Endothelial cell of umbilical vein (primary cell): ENCODE data around the gene PTPRD. TPM values are rescaled to one million over a fixed set of nuclear protein-coding genes. Genes with fewer than 3 reads are reported as not detected.

Experiments used
- BruUV-seq: library from RNA; stranded (reverse); fragments of 400-500 nt; replicated peaks from 2 replicates; lab custom pipeline; 2021; lab: Mats Ljungman, UMichigan
- CTCF ChIA-PET: fragments of 300-600, 350-600 bp; sonication (Branson Sonifier 250); formaldehyde crosslinking; loops from one replicate; lab custom pipeline; 2021; ENCODE audit warnings: antibody characterized with exemption, inconsistent platforms; lab: Charles Lee
- POLR2A ChIA-PET: fragments of 300-600, 350-600 bp; sonication (Branson Sonifier 250); formaldehyde crosslinking; loops from one replicate; lab custom pipeline; 2021; ENCODE audit warnings: antibody characterized with exemption, inconsistent platforms; lab: Charles Lee
- DNase-seq: peaks from one replicate; pipeline ENCODE4 v3.0.0-alpha.2; 2011; ENCODE audit warnings: low read depth, low spot score
- FAIRE-seq: peaks from 2 replicates; lab custom pipeline; 2011; peaks lifted over from hg19 to GRCh38; lab: Jason Lieb, UNC
- H2AFZ ChIP-seq: 2 replicates; pipeline ENCODE4 v1.6.0; 2012; ENCODE audit warnings: low read depth, low read length, control low read depth, inconsistent platforms
- H3K27ac ChIP-seq: 2 replicates; pipeline ENCODE4 v1.5.1; 2011; ENCODE audit warnings: low read depth, mild to moderate bottlenecking, control low read depth, low read length, moderate library complexity; ENCODE audit not compliant: insufficient read depth
- H3K27me3 ChIP-seq, 2 experiments: 2 replicates each; pipeline versions ENCODE4 v1.6.0 to v1.6.1; 2011; ENCODE audit warnings: low read length in 2 of 2, mixed read lengths in 1 of 2; ENCODE audit not compliant: control insufficient read depth in 2 of 2, insufficient read depth in 2 of 2
- H3K36me3 ChIP-seq, 2 experiments: 2 replicates in 1 of 2; 3 replicates in 1 of 2; pipeline ENCODE4 v1.5.1; 2011; ENCODE audit warnings: low read length in 2 of 2, mild to moderate bottlenecking in 1 of 2, moderate library complexity in 1 of 2; ENCODE audit not compliant: control insufficient read depth in 2 of 2, insufficient read depth in 2 of 2; ENCODE audit errors: extremely low read depth in 1 of 2
- H3K4me1 ChIP-seq: 3 replicates; pipeline ENCODE4 v1.5.1; 2011; ENCODE audit warnings: mild to moderate bottlenecking, low read length; ENCODE audit not compliant: control insufficient read depth, insufficient read depth; ENCODE audit errors: extremely low read depth
- H3K4me2 ChIP-seq: 2 replicates; pipeline ENCODE4 v1.6.1; 2011; ENCODE audit warnings: low read length, control low read depth, mixed read lengths; ENCODE audit not compliant: insufficient read depth
- H3K4me3 ChIP-seq, 3 experiments: fragments of 200-600 bp in 1 of 3; sonication (generic), shearing (Covaris generic) in 1 of 3; replicated peaks in 1 of 3; 2 replicates each; pipeline ENCODE4 v1.5.1; 2011 to 2016; ENCODE audit warnings: control low read depth in 3 of 3, low read length in 3 of 3, mild to moderate bottlenecking in 2 of 3, inconsistent platforms in 1 of 3, low read depth in 1 of 3, moderate library complexity in 1 of 3; ENCODE audit not compliant: insufficient read depth in 1 of 3
- H3K79me2 ChIP-seq: 2 replicates; pipeline ENCODE4 v1.6.0; 2012; ENCODE audit warnings: low read length, inconsistent platforms; ENCODE audit not compliant: control insufficient read depth, insufficient read depth
- H3K9ac ChIP-seq: replicated peaks from 2 replicates; pipeline ENCODE3; 2011; ENCODE audit warnings: low read length, control low read depth; ENCODE audit not compliant: insufficient read depth; ENCODE audit errors: extremely low read depth
- H3K9me1 ChIP-seq: replicated peaks from 3 replicates; pipeline ENCODE4 v1.6.0; 2011; ENCODE audit warnings: mild to moderate bottlenecking, low read length; ENCODE audit not compliant: control insufficient read depth, insufficient read depth; ENCODE audit errors: extremely low read depth
- H3K9me3 ChIP-seq: replicated peaks from 2 replicates; pipeline ENCODE4 v1.5.1; 2012; ENCODE audit warnings: low read length, inconsistent platforms; ENCODE audit not compliant: control insufficient read depth, insufficient read depth
- H4K20me1 ChIP-seq: replicated peaks from 2 replicates; pipeline ENCODE3; 2011; ENCODE audit warnings: mild to moderate bottlenecking, low read length; ENCODE audit not compliant: control insufficient read depth, insufficient read depth; ENCODE audit errors: extremely low read depth
- EZH2 ChIP-seq: IDR thresholded peaks from 2 replicates; pipeline ENCODE4 v1.6.1; 2012; ENCODE audit warnings: borderline replicate concordance, low read depth, mild to moderate bottlenecking, moderate library complexity, low read length, inconsistent platforms; ENCODE audit not compliant: severe bottlenecking
- FOS ChIP-seq: IDR thresholded peaks from 2 replicates; pipeline ENCODE4 v1.6.1; 2011; ENCODE audit warnings: mild to moderate bottlenecking, low read length, moderate library complexity, borderline replicate concordance; ENCODE audit not compliant: insufficient read depth
- GATA2 ChIP-seq: IDR thresholded peaks from 2 replicates; pipeline ENCODE4 v1.7.0; 2011; ENCODE audit warnings: low read depth, mild to moderate bottlenecking, moderate library complexity, mixed read lengths, low read length; ENCODE audit not compliant: insufficient read length, insufficient read depth
- JUN ChIP-seq: IDR thresholded peaks from 2 replicates; pipeline ENCODE4 v1.6.1; 2011; ENCODE audit warnings: borderline replicate concordance, low read depth; ENCODE audit not compliant: insufficient read length, insufficient read depth
- MYC ChIP-seq: IDR thresholded peaks from one replicate; pipeline ENCODE4 v1.6.1; 2011; ENCODE audit warnings: mild to moderate bottlenecking, low read depth, low read length
- POLR2A ChIP-seq: IDR thresholded peaks from 2 replicates; pipeline ENCODE4 v1.6.1; 2012; ENCODE audit warnings: low read depth, mild to moderate bottlenecking, control low read depth, low read length
- POLR2AphosphoS5 ChIP-seq: IDR thresholded peaks from 2 replicates; pipeline ENCODE4 v1.6.1; 2012; ENCODE audit warnings: low read depth, mild to moderate bottlenecking, control low read depth, low read length, moderate library complexity; ENCODE audit not compliant: insufficient read depth
- dilution Hi-C: fragments of 300-500 bp; cut with MboI; formaldehyde crosslinking; loops from one replicate; pipeline ENCODE4 v1.15.0; 2019; ENCODE audit warnings: low sequenced_read_pairs; ENCODE audit not compliant: extremely low pct_ligation_motif_present
- intact Hi-C: fragments of 100-400 bp; cut with micrococcal nuclease; formaldehyde crosslinking; loops from one replicate; pipeline ENCODE4 v1.10.0; 2022
- polyA plus RNA-seq, 4 experiments: library from polyadenylated mRNA; depleted of rRNA in 3 of 4; stranded (reverse) in 3 of 4; unstranded in 1 of 4; fragments of >200 nt; gene quantifications; 2 replicates each; pipeline versions ENCODE4 v1.2.1 to v1.2.3, GENCODE V29; 2011 to 2012; ENCODE audit warnings: missing spikeins in 1 of 4
- total RNA-seq: library from RNA; stranded (reverse); gene quantifications from 2 replicates; pipeline ENCODE4 v1.2.3, GENCODE V29; 2021
- TF ChIP-seq, protein P1 (sequence below), 2 donors: IDR thresholded peaks; 1 replicate in 1 of 2; 2 replicates in 1 of 2; pipeline ENCODE4 v1.5.1; 2011; ENCODE audit warnings: low read length in 2 of 2, mild to moderate bottlenecking in 2 of 2, moderate library complexity in 2 of 2, control low read depth in 1 of 2, inconsistent platforms in 1 of 2, low read depth in 1 of 2; ENCODE audit not compliant: insufficient read depth in 1 of 2; ENCODE audit errors: extremely low read depth in 1 of 2
- TF ChIP-seq, protein P2 (sequence below): IDR thresholded peaks from 2 replicates; pipeline ENCODE4 v1.6.1; 2011; ENCODE audit not compliant: insufficient read depth, insufficient read length

Gene PTPRD
- total and polyA plus RNA-seq, 2 donors (not counting 3 experiments of a cell fraction or from before 2014, with no cell fraction given) = 5.5 to 5.7 TPM

GRCh38 chr9:9560382-9561035, 1052.3 kb downstream of the PTPRD start:
- Histone ChIP-seq H2AFZ (no peak overlapping the region), H3K4me1 (no peaks in the 10 kb centered on the region), H3K27ac (no peak overlapping the region), H3K9ac (no peak overlapping the region), H3K9me1 (no peaks in the 10 kb centered on the region), H3K79me2 (no peaks in the 10 kb centered on the region), H4K20me1 (no peaks in the 10 kb centered on the region), H3K36me3 (no peaks in the 10 kb centered on the region), H3K4me3 (no peak overlapping the region), H3K4me2 (no peak overlapping the region), H3K27me3 (no peaks in the 10 kb centered on the region), H3K9me3 (no peaks in the 10 kb centered on the region)
- no TSS peak for BruUV-seq
- dilution Hi-C loops (no loop called here), intact Hi-C loops (no loop called here)
- DNase-seq (no peak), FAIRE-seq (no peak)
- POLR2A ChIA-PET = no interaction called here
- CTCF ChIA-PET = interaction anchor here (0.8 kb wide), 1 partner anchor 9 kb away, joined by 3 read pairs; no protein-coding TSS in a partner anchor
- no peak for TF ChIP-seq EZH2
- no peak for TF ChIP-seq GATA2
- TF ChIP-seq, protein P1, sequence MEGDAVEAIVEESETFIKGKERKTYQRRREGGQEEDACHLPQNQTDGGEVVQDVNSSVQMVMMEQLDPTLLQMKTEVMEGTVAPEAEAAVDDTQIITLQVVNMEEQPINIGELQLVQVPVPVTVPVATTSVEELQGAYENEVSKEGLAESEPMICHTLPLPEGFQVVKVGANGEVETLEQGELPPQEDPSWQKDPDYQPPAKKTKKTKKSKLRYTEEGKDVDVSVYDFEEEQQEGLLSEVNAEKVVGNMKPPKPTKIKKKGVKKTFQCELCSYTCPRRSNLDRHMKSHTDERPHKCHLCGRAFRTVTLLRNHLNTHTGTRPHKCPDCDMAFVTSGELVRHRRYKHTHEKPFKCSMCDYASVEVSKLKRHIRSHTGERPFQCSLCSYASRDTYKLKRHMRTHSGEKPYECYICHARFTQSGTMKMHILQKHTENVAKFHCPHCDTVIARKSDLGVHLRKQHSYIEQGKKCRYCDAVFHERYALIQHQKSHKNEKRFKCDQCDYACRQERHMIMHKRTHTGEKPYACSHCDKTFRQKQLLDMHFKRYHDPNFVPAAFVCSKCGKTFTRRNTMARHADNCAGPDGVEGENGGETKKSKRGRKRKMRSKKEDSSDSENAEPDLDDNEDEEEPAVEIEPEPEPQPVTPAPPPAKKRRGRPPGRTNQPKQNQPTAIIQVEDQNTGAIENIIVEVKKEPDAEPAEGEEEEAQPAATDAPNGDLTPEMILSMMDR (IDR thresholded peaks at IDR 0.05; ENCODE audit: extremely low read depth in 1 of 2, insufficient read depth in 1 of 2, low read depth in 1 of 2, low read length in 2 of 2) = no peak
- TF ChIP-seq, protein P2, sequence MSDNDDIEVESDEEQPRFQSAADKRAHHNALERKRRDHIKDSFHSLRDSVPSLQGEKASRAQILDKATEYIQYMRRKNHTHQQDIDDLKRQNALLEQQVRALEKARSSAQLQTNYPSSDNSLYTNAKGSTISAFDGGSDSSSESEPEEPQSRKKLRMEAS = no peak
- no peak for TF ChIP-seq POLR2A

DNA sequence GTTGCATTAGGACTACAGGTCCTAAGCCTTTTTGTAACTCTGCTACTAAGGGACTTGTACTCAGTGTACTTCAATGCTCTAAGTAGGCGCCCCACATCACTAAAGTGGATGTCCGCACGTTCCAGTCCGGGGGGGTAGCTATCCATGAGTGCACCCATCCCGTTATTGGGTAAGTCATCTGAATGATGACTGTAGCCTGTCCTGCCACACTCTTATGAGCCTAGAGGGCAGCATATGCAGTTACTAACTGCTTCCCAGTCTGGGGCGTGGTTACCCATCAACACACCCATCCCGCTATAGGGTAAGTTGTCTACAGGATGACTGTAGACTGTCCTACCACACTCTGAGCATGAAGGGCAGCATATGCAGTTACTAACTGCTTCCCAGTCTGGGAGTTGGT, 1053.9 kb downstream of the PTPRD start:
- Histone ChIP-seq H3K9me3 (no peaks in the 10 kb centered on the region), H3K4me1 (no peaks in the 10 kb centered on the region), H3K36me3 (no peaks in the 10 kb centered on the region), H3K27me3 (no peaks in the 10 kb centered on the region), H3K4me2 (no peak overlapping the region), H3K27ac (no peak overlapping the region), H3K9ac (no peak overlapping the region), H3K4me3 (no peak overlapping the region), H3K9me1 (no peaks in the 10 kb centered on the region), H2AFZ (no peak overlapping the region), H4K20me1 (no peaks in the 10 kb centered on the region), H3K79me2 (no peaks in the 10 kb centered on the region)
- DNase-seq (no peak), FAIRE-seq (no peak)
- intact Hi-C loops (no loop called here), dilution Hi-C loops (no loop called here)
- BruUV-seq = no TSS peak
- POLR2A ChIA-PET = no interaction called here
- TF ChIP-seq, protein P2 = no peak
- no peak for TF ChIP-seq JUN
- TF ChIP-seq MYC = no peak
- no peak for TF ChIP-seq POLR2AphosphoS5
- TF ChIP-seq FOS = no peak
- TF ChIP-seq, protein P1 (IDR thresholded peaks at IDR 0.05; ENCODE audit: extremely low read depth in 1 of 2, insufficient read depth in 1 of 2, low read depth in 1 of 2, low read length in 2 of 2) = no peak
- TF ChIP-seq GATA2 = no peak
- no peak for TF ChIP-seq POLR2A
- TF ChIP-seq EZH2 = no peak
- CTCF ChIA-PET = no interaction called here
